GM15510 (cell line): ENCODE results near the gene PRSS23.

Experiments
- POLR2A ChIP-seq: IDR thresholded peaks from 3 replicates; pipeline ENCODE4 v1.6.1; 2011; ENCODE audit warnings: borderline replicate concordance; ENCODE audit not compliant: insufficient read length; ENCODE audit errors: extremely low read depth

PRSS23 gene

DNA sequence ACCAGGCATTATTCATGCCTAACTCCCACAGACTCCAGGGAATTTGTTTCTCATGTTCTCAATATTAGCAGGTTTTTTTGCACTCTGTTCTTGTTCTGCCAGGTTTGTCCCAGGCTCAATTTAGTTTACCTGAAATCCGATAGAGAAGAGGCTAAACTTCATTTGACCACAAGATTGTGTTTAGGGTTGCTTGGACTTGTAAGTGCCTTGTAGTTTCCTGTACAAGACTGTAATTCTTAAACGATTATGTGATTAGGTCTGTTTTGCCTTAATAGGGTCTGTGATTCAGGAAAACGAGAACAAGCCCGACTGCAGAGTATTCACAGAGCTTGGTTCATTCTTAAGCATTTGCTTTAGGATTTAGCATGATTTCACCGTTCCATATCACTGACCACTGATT is 1.8 kb downstream of the PRSS23 start:
- no peak for TF ChIP-seq POLR2A

DNA sequence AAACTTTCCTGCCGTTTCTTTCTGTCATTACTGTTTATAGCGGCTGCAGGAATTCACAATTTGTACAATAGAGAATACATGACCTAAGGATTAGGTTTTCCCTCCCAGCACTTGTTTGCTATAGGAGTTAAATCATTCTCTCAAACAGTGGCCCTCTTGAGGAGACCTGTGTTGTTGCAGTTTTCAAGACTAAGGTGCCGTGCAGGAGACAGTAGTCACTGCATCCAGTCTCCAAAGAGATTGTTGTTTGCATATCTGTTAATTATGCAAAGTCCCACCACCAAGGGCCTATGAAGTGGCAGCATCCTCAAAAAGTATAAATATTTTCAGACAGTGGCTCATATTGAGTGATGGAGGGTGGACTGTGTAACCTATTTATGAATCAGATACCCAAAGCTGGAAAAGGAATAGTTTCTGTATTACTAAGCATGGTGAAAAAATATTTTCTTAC is 2.3 kb downstream of the PRSS23 start:
- no peak for TF ChIP-seq POLR2A

DNA sequence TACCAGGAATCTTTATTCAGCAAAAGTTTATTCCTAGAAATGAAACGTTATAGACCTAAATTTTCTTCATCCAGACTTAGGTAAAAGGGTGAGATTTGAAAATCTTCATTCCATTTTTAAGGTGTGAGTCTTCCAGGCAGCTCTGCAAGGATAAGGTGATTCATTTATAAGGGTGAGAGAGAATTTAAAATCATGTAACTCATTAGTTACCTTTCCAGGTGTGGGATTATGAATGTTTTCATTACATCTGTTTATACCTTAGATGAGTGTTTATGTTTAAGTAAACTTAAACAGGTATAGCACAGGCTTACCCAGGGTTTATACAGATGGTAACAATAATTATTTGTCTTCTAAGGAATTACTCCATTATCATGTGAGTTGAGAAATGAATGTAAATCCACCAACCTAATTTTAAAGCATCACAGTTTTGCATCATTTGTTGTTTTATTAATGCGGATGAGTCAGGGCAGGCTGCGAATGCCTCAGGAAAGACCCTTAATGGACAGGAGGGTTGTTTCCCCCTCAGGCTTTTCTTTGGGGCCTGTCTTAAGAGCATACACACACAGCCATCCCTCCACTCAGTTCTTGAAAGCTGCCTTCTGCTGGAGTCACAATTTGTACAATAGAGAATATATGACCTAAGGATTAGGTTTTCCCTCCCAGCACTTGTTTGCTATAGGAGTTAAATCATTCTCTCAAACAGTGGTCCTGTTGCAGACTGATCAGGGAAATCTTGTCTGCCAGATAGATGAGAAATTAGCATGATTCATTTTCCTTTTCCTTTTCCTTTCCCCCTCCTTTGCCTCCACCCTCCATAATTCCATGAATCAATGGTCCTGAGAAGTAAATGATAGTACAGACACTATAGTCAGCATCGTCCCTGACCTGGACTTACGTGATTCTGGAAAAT is 3.0 kb downstream of the PRSS23 start:
- TF ChIP-seq POLR2A = no peak

DNA sequence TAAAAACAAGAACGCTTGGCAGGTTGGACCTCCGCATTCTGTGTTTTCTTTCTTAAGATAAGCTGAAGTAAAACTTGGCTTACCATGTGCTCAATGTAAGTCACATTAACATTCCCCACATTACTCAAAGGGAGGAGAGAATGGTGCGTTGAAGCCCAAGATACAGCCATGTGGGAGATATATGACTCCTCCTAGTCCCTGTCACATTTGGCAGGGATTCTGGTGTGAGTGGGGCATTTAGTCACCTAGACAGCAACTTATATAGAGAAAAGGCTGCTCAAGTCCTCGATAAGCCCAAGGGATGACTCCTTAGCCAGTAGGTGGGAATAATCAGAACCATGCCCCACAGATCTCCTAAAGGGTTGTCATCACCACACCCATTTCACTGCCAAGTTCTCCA is 4.6 kb downstream of the PRSS23 start:
- TF ChIP-seq POLR2A = no peak

DNA sequence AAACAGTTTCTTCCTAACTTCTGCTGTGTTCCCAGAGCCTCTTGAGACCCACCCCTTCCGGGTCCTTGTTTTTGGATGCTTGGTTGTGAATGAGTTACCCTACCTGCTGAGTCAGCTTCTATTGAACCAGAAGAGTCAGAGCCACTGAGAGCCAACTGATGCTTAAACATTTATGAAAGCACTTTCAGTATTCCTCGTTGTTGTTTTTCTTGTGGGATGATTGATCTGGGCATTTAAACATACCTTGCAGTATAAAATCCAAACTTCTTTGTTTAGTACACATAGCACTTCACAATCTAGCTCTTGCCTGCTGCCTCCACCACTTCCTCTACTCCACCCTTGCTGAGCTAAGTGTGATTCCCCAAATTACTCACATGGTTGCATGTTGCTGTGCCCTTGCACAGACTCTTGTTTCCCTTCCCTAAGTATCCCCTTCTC is 5.5 kb downstream of the PRSS23 start:
- no peak for TF ChIP-seq POLR2A

DNA sequence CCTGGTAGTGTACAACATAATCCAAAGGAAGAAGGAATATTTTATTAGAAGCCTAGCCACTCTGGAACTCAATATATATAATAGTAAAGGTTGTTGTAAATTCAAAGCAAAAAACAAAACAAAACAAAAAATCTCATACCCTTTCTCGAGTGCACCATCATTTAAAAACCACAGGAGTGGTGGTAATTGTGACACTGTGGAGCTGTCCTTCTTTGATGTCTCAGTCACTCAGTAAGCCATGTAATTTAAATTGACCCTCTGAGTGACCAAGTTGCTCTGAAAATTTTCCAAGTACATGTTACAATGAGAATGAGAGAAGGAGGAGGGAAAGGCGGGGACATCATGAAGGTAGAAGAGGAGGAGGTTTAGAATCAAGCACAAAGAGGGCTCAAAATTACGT is 6.6 kb downstream of the PRSS23 start:
- no peak for TF ChIP-seq POLR2A

DNA sequence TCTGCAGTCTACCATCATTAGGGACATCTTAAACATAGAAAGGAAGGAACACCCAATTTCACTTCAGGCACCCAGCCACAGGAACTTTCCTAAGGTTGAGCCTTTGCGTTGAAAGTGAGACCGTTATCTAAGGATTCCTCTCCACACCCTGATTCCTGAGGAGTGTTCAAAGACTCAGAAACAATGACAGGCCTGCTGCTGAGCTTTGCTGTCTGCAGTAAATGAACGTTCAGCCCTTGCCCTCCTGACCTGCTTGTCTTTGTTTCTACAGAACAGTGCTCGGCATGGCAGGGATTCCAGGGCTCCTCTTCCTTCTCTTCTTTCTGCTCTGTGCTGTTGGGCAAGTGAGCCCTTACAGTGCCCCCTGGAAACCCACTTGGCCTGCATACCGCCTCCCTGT is 7.0 kb downstream of the PRSS23 start:
- TF ChIP-seq POLR2A = no peak

DNA sequence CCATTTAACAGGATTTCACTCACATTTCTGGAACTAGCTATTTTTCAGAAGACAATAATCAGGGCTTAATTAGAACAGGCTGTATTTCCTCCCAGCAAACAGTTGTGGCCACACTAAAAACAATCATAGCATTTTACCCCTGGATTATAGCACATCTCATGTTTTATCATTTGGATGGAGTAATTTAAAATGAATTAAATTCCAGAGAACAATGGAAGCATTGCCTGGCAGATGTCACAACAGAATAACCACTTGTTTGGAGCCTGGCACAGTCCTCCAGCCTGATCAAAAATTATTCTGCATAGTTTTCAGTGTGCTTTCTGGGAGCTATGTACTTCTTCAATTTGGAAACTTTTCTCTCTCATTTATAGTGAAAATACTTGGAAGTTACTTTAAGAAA is 9.2 kb downstream of the PRSS23 start:
- TF ChIP-seq POLR2A = no peak

DNA sequence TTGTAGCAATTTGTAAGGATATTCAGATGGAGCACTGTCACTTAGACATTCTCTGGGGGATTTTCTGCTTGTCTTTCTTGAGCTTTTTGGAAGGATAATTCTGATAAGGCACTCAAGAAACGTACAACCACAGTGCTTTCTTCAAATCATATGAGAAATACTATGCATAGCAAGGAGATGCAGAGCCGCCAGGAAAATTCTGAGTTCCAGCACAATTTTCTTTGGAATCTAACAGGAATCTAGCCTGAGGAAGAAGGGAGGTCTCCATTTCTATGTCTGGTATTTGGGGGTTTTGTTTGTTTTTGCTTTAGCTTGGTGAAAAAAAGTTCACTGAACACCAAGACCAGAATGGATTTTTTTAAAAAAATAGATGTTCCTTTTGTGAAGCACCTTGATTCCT is 9.9 kb downstream of the PRSS23 start:
- no peak for TF ChIP-seq POLR2A

DNA sequence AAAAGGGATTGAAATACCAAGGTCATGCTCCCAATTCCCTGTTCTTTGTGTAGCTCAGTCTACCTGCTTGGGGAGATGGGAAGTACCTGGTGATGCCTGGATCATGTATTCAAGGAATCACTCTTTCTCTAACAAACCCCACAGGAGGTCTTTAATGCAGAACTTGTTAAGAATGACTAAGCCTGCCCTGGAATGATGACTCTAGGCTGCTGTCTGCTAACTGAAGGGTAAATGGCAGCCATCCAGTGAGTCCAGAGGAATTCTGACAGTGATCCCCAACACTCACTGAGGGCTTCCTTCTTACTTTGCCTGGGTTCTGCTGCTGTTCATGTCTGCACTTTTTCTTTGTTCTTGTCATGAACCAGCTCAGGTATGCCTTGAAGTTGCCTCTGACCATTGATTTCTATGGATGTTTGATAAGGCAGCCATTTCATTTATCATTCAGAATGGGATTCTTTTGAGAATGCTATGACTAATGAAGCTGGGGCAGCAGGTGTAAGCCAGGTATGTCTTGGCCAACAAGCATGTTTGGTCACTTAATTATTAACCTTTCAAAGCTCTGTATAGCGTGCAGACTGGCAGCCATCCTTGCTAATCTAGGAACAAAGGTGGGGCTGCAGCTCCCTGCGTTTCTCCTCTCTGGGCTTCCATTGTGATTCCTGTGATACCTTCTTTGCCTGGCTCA is 11.4 kb downstream of the PRSS23 start:
- TF ChIP-seq POLR2A = no peak

DNA sequence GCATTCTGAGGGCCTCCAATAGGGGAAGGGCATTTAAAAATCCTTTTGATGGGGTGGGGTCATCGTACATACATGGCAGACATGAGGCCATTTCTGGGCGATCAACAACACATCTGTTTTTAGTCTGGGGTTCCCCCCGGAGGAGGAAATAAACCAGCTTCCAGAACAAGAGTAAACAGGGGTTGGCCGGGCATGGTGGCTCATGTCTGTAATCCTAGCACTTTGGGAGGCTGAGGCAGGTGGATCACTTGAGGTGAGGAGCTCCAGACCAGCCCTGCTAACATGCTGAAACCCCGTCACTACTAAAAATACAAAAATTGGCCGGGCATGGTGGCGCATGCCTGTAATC is 12.0 kb downstream of the PRSS23 start:
- no peak for TF ChIP-seq POLR2A

DNA sequence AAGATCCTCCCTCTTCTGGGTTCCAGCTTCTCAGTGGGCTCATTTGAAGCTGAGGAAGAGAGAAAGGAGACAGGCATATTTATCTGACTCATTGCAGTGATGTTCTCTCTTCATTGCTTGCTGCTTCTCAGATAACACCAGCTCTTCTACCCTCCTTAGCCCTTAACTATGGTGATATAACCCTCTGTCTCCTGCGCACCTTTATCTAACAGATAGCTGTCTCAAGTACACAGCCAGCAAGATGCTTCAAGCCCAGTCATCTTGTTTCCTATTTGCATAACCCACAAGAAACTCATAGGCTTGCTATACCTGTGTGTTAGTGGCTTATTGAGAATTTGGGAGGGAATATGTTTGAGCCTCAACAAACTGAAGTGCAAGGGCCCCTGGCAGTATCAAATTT is 12.6 kb downstream of the PRSS23 start:
- no peak for TF ChIP-seq POLR2A

DNA sequence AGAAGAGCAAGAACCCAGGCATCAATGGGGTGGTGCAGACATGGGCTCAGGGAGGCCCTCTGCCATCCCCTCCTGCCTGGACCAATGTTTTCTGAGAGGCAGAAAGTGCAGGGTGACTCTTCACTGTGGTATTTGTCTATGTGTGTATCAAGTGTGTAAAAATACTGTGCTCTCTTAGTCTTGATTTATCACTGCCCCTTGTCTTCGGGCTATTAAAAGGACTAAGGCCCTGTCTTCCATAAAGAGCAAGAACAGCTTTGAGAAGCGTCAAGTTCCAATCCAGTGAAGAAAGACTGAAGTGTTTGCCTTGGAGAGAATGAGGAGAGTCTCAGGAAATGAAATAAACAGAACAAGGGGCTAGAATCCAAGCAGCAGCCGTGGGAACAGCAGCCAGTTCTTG is 14.4 kb downstream of the PRSS23 start:
- TF ChIP-seq POLR2A = no peak

DNA sequence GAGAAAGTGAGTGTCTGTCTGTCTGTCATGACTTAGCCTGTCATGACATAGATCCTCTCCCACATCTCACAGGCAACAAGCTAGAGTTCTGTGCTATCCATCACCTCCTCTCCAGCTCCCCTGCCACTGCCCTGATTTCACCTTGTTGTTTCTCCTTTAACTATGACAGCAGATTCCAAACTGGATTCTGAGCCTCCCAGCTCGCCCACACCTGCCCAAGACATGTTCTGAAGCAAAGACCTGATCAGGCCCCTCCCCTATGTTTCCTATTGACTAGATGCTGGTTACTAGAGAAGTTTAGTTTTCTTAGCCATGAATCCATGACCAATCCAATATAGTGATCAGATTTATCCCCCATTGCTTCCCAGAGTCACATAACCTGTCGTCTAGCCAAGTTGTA is 15.4 kb downstream of the PRSS23 start:
- no peak for TF ChIP-seq POLR2A

DNA sequence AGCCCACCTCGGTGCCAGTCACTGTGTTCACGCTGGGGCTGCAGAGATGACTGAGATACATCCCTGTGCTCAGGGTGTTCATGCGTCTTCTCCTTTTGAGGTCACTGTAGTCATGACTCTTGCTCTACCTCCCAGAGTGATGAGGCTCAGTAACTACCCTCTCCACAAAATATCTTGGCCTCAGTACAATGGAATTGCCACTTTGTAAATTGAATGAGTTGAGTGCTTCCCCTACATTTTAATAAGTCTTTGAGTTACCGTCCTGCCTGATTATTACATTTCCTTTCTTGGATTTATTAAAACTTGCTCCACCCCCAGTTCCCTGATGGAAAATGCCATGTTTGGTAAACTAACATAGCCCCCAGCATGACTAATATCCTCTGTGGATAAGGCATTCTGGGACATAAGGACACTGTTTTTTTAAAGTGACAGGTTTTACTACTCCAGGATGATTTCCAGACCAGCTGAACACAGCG is 15.9 kb downstream of the PRSS23 start:
- TF ChIP-seq POLR2A = no peak
